Activated CD4-positive, alpha-beta memory T cell treated with anti-CD3 and anti-CD28 coated beads for 36 hours (primary cell): ENCODE data around the gene ANXA4. TPM values are rescaled to one million over a fixed set of nuclear protein-coding genes. Genes with fewer than 3 reads are reported as not detected.
A peak's percentile ranks its signal among the peaks of the same experiment; 100 is the strongest.
"Not testable (repeated sequence)": the region's sequence is repeated elsewhere in the genome, so short reads cannot be mapped to it uniquely, and the experiment has no call there.

Source experiments
- CTCF ChIA-PET: fragments of 350-600 bp; sonication (Branson Sonifier 250); formaldehyde crosslinking; loops from one replicate; lab custom pipeline; 2021; ENCODE audit warnings: antibody characterized with exemption, inconsistent platforms; lab: Charles Lee
- POLR2A ChIA-PET: fragments of 350-600 bp; sonication (Branson Sonifier 250); formaldehyde crosslinking; loops from one replicate; lab custom pipeline; 2021; ENCODE audit warnings: antibody characterized with exemption; lab: Charles Lee
- DNase-seq: peaks from one replicate; pipeline ENCODE4 v3.0.0-alpha.2; 2020
- H3K27ac Mint-ChIP-seq: one replicate; pipeline ENCODE4 v1.8.0; 2021; ENCODE audit warnings: mixed read lengths
- H3K27me3 Mint-ChIP-seq: one replicate; pipeline ENCODE4 v1.8.0; 2021; ENCODE audit warnings: mixed read lengths
- H3K36me3 Mint-ChIP-seq: one replicate; pipeline ENCODE4 v1.8.0; 2021; ENCODE audit warnings: mixed read lengths
- H3K4me1 Mint-ChIP-seq: one replicate; pipeline ENCODE4 v1.8.0; 2021; ENCODE audit warnings: low read depth, mixed read lengths
- H3K4me3 Mint-ChIP-seq: one replicate; pipeline ENCODE4 v1.8.0; 2021; ENCODE audit warnings: mild to moderate bottlenecking, mixed read lengths
- H3K9me3 Mint-ChIP-seq: one replicate; pipeline ENCODE4 v1.8.0; 2021; ENCODE audit warnings: mixed read lengths
- intact Hi-C: fragments of 100-400 bp; cut with micrococcal nuclease; formaldehyde crosslinking; loops from one replicate; pipeline ENCODE4 v1.15.1; 2023
- total RNA-seq, 2 experiments: library from RNA; stranded (reverse); gene quantifications; one replicate each; pipeline ENCODE4 v1.2.3, GENCODE V29; 2021

Gene ANXA4
- total RNA-seq, 2 experiments from 2014 or later: 41.3 to 43.2 TPM

DNA sequence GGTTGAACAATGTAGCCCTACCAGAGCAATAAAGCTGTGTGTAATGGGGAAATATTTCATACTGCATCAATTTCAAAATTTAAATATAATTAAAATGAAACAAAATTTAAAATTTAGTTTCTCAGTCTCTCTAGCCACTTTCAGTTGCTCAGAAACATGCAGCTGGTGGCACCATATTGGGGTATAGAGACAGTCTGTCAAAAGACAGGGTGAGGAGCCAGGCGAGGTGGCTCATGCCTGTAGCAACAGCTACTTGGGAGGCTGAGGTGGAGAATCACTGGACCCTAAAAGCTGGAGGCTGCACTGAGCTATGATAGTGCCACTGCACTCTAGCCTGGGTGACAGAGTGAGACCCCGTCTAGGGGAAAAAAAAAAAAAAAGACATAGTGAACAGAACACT is 20.1 kb downstream of the ANXA4 start:
- POLR2A ChIA-PET: interaction anchor here (0.6 kb wide), 1 partner anchor 334 kb away, joined by 3 read pairs; no protein-coding TSS in a partner anchor
- CTCF ChIA-PET: interaction anchor here (1.7 to 3.3 kb wide), 2 partner anchors 37 to 55 kb away, joined by 7 to 13 read pairs; no protein-coding TSS in a partner anchor
- intact Hi-C loops: loop anchor here (5.0 kb wide), 1 partner anchor 55 kb away; no protein-coding TSS in a partner anchor
- no peaks in the 10 kb centered on the region for H3K36me3 Mint-ChIP-seq
- H3K27ac Mint-ChIP-seq: no peak overlapping the region
- peaks cover 23% of the 10 kb centered on the region for H3K4me1 Mint-ChIP-seq
- H3K27me3 Mint-ChIP-seq: no peaks in the 10 kb centered on the region
- H3K4me3 Mint-ChIP-seq: no peak overlapping the region
- no peak for DNase-seq
- H3K9me3 Mint-ChIP-seq: no peaks in the 10 kb centered on the region

DNA sequence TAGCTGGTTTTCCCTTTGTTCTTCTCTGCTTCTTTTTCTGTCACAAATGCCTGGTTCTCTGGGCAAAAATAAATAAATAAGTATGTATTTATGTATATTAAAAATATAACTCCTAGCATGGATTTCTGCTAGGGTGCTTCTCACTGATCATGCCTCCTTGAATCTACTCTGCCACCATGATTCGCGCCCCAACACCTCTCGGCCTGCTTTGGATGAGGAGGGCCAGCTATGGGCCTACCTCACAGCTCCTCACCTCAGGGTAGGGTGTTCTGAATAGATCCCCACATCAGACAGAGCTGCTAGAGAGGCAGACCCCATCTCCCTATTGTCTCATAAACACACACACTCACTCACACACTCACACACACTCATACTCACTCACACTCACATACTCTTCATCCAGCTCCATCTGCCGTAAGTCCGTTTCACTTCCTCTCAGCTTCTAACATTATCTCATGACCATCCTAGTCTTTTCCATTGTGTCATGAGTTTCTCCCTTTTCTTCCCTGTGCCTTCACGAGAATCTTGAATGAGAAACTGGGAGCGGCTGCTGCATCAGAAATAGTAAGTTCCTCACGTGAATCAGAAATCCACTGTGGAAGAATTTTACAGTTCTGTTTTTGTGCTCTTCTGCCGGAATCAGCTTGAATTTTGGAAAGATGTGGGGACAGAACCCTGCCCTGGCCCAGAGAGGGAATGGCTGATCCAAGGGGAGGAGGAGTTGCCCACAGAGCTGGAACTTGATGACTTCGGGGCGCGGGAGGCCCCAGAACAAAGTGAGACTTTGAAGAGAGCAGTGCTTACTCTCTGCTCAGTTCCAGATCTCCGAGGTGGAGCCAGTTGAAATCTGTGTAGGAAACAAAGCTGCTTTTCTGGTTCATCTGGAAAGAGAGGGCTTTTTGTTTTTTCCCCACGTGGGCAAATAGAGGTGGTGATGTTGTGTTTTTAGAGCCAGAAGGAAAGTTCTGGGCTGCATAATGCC is 20.9 kb downstream of the ANXA4 start:
- Mint-ChIP-seq H3K4me3 (no peak overlapping the region), H3K4me1 (peaks cover 23% of the 10 kb centered on the region), H3K27ac (no peak overlapping the region), H3K36me3 (no peaks in the 10 kb centered on the region), H3K9me3 (no peaks in the 10 kb centered on the region), H3K27me3 (no peaks in the 10 kb centered on the region)
- ChIA-PET CTCF (interaction anchor here (1.7 to 3.3 kb wide), 2 partner anchors 38 to 54 kb away, joined by 7 to 13 read pairs; no protein-coding TSS in a partner anchor), POLR2A (interaction anchor here (0.6 kb wide), 1 partner anchor 335 kb away, joined by 3 read pairs; no protein-coding TSS in a partner anchor)
- intact Hi-C loops: loop anchor here (5.0 kb wide), 1 partner anchor 54 kb away; no protein-coding TSS in a partner anchor
- DNase-seq: no peak

DNA sequence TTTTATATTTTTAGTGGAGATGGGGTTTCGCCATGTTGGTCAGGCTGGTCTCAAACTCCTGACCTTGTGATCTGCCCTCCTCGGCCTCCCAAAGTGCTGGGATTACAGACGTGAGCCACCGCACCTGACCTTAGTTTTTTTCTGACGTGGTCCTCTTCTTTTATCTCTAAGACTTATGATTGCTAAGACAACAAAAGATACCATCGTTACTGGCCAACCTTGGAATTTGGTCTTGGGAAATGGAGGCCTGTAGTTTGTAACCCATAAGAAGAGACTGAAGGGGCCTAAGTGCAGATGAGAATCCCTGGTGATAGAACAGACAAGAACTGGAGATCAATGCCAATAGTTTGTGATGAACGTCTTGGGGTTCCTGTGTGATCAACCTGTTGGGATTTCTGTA is 21.9 kb downstream of the ANXA4 start:
- DNase-seq, H3K9me3 Mint-ChIP-seq, H3K27me3 Mint-ChIP-seq, POLR2A ChIA-PET, CTCF ChIA-PET, H3K4me3 Mint-ChIP-seq, H3K36me3 Mint-ChIP-seq, H3K27ac Mint-ChIP-seq: not testable (repeated sequence)
- intact Hi-C loops: loop anchor here (5.0 kb wide), 1 partner anchor 53 kb away; no protein-coding TSS in a partner anchor
- peaks cover 23% of the 10 kb centered on the region for H3K4me1 Mint-ChIP-seq

DNA sequence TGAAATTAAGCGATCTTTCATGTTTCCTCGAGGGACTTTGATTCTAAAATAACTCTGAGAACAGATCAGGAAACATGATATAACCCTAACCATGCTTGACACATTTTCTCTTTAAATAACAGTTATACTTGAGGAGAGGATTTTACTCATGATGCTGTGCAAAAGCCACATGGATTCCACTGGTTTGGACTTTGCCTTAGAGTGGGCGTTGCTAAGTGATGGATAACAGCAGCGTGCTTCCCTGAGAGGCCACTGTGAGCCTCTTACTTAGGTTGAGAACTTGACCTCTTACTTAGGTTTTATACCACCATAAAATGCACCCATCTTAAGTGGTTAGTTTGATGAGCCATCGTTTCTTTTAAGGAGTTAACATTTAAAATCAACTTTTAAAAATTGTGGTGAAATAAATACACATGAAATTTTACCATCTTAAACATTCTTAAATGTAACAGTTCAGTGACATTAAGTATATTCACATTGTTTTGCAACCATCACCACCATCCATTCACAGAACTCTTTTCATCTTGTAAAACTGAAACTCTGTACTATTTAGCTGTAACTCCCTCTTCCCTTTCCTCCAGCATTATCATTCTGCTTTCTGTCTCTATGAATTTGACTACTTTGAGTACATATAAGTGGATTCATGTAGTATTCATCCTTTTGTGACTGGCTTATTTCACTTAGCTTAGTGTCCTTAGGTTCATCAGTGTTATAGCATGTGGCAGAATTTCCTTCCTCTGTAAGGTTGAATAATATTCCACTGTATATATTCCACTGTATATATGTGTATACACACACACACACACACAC is 22.6 kb downstream of the ANXA4 start:
- no peak overlapping the region for H3K27ac Mint-ChIP-seq
- H3K9me3 Mint-ChIP-seq: no peaks in the 10 kb centered on the region
- H3K4me3 Mint-ChIP-seq: no peak overlapping the region
- H3K36me3 Mint-ChIP-seq: no peaks in the 10 kb centered on the region
- H3K27me3 Mint-ChIP-seq: no peaks in the 10 kb centered on the region
- CTCF ChIA-PET: interaction anchor here (1.2 kb wide), 1 partner anchor 40 kb away, joined by 6 read pairs; no protein-coding TSS in a partner anchor
- no peak for DNase-seq
- H3K4me1 Mint-ChIP-seq: peaks cover 27% of the 10 kb centered on the region
- POLR2A ChIA-PET: interaction anchor here (0.6 kb wide), 1 partner anchor 137 kb away, joined by 3 read pairs; no protein-coding TSS in a partner anchor
- intact Hi-C loops: loop anchor here (5.0 kb wide), 1 partner anchor 53 kb away; no protein-coding TSS in a partner anchor

DNA sequence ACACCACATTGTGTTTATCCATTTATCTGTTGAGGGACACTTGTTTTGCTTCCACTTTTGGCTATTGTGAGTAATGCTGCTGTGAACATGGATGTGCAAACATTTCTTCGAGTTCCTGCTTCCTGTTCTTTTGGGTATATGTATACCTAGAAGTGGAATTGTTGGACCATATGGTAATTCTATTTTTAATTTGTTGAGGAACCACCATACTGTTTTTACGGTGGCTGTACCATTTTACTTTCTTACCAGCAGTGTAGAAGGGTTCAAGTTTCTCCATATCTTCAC is 23.1 kb downstream of the ANXA4 start:
- Mint-ChIP-seq H3K4me3 (no peak overlapping the region), H3K27ac (no peak overlapping the region), H3K36me3 (no peaks in the 10 kb centered on the region), H3K4me1 (peaks cover 31% of the 10 kb centered on the region), H3K9me3 (no peaks in the 10 kb centered on the region), H3K27me3 (no peaks in the 10 kb centered on the region)
- intact Hi-C loops: no loop called here
- POLR2A ChIA-PET: no interaction called here
- no peak for DNase-seq
- CTCF ChIA-PET: interaction anchor here (1.2 kb wide), 1 partner anchor 40 kb away, joined by 6 read pairs; no protein-coding TSS in a partner anchor

DNA sequence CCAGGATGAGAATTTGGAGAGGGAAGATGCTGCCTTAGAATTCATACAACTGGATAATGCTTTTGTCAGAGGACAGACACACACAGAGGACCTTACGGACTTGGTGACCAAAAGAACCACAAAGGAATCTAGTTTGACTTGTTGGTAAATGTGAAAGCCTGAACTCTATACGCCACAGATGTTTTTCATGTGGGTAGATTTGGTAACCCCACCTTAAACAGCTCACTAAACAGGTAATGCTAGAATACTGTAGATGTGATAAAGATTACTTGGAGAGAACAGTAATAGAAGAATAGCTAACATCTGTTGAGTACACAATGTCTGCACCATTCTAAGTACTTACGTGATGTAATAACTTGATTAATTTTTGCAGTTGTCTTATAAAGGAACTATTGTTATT is 24.1 kb downstream of the ANXA4 start:
- POLR2A ChIA-PET: no interaction called here
- Mint-ChIP-seq H3K9me3 (no peaks in the 10 kb centered on the region), H3K27ac (no peak overlapping the region), H3K27me3 (no peaks in the 10 kb centered on the region), H3K4me3 (no peak overlapping the region), H3K36me3 (no peaks in the 10 kb centered on the region), H3K4me1 (peaks cover 37% of the 10 kb centered on the region)
- DNase-seq: no peak
- intact Hi-C loops: no loop called here
- CTCF ChIA-PET: interaction anchor here (3.1 kb wide), 1 partner anchor 41 kb away, joined by 8 read pairs; no protein-coding TSS in a partner anchor

DNA sequence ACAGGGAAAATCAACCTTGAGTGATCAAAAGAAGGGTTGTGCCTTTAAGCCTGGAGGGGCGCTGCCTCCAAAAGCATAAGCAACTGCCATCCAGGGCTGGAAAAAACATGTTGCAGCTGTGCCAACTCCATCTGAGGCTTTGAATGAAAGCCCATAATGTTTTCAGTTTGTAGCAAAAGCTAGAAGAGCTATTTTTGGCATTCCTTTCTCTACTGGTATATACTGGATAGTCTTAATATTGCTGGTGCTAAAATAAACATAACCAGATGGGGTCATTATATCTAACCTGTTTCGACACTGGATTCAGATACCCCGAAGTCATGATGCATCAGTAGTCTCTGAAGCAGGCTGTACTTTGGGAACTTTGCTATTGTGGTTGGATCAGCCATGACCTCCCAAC is 25.1 kb downstream of the ANXA4 start:
- Mint-ChIP-seq H3K4me1 (peaks cover 44% of the 10 kb centered on the region), H3K27ac (no peak overlapping the region), H3K4me3 (no peak overlapping the region), H3K9me3 (no peaks in the 10 kb centered on the region), H3K27me3 (no peaks in the 10 kb centered on the region), H3K36me3 (no peaks in the 10 kb centered on the region)
- no peak for DNase-seq
- POLR2A ChIA-PET: no interaction called here
- CTCF ChIA-PET: interaction anchor here (1.1 to 3.1 kb wide), 3 partner anchors 42 to 202 kb away, joined by 4 to 8 read pairs (median 6); no protein-coding TSS in a partner anchor
- intact Hi-C loops: no loop called here

DNA sequence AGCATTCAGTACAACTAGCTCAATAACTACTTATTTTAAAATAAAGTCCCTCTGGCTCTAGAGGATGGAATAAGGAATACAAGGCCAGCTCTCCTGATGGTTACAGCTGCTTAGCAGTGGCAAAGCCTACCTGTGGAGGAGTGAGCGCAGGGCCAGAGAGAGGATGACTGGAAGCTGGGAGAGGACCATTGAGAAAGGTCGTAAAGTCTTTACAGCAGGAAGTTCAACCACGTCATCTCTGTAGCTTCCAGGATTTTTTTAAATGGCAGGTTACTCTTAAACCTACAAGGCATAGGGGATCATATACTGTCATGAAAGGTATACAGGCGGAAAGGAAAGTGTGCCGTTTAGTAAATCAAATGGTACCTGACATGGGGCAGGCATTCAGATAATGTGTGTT is 26.3 kb downstream of the ANXA4 start:
- Mint-ChIP-seq H3K27ac (no peak overlapping the region), H3K27me3 (no peaks in the 10 kb centered on the region), H3K9me3 (no peaks in the 10 kb centered on the region), H3K4me1 (peaks cover 49% of the 10 kb centered on the region), H3K36me3 (no peaks in the 10 kb centered on the region), H3K4me3 (no peak overlapping the region)
- POLR2A ChIA-PET: interaction anchor here (0.5 kb wide), 1 partner anchor 546 kb away, joined by 4 read pairs; no protein-coding TSS in a partner anchor
- intact Hi-C loops: no loop called here
- CTCF ChIA-PET: interaction anchor here (1.1 to 3.1 kb wide), 3 partner anchors 43 to 203 kb away, joined by 4 to 8 read pairs (median 6); no protein-coding TSS in a partner anchor
- no peak for DNase-seq

DNA sequence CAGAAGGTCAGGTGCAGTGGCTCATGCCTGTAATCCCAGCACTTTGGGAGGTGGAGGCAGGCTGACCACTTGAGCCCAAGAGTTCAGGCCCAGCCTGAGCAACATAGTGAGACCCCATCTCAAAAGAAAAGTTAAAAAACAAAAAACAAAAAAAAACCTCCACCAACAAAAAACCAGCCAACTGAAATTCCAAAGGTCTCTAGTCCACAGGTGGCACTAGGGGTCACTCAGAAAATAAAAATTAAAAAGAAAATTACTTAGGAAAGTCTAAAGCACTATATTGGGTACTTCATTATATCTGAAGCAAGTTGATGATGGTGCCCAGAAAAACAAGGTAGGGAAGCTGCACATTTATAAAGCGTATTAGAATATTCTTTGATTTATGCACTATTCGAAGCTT is 26.9 kb downstream of the ANXA4 start:
- Mint-ChIP-seq H3K4me3 (no peak overlapping the region), H3K27ac (no peak overlapping the region), H3K27me3 (no peaks in the 10 kb centered on the region), H3K4me1 (peaks cover 54% of the 10 kb centered on the region), H3K36me3 (no peaks in the 10 kb centered on the region), H3K9me3 (no peaks in the 10 kb centered on the region)
- ChIA-PET POLR2A (no interaction called here), CTCF (interaction anchor here (0.9 to 3.1 kb wide), 2 partner anchors 27 to 44 kb away, joined by 3 to 8 read pairs; partner anchors contain the start of gene ANXA4)
- no peak for DNase-seq
- intact Hi-C loops: no loop called here

DNA sequence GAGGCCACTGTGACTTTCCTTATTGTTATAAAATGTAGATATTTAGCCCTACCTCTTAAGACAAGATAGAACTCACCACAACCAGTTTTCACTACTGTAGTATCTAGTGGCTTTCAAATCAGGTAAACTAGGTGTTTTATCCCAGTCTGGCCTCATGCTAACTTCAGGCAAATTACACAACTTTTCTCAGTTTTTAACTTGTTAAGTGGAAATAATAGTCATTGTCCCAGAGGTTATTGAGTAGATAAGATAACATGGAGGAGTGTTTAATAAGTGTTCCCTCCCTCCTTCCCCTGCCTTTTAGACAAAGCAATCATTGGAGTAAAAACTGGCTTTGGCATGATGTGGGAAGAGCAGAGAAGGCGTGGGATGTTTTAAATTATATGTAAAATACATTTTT is 27.3 kb downstream of the ANXA4 start:
- no peaks in the 10 kb centered on the region for H3K36me3 Mint-ChIP-seq
- CTCF ChIA-PET: interaction anchor here (0.9 kb wide), 1 partner anchor 28 kb away, joined by 3 read pairs; the partner anchor contains the start of gene ANXA4

DNA sequence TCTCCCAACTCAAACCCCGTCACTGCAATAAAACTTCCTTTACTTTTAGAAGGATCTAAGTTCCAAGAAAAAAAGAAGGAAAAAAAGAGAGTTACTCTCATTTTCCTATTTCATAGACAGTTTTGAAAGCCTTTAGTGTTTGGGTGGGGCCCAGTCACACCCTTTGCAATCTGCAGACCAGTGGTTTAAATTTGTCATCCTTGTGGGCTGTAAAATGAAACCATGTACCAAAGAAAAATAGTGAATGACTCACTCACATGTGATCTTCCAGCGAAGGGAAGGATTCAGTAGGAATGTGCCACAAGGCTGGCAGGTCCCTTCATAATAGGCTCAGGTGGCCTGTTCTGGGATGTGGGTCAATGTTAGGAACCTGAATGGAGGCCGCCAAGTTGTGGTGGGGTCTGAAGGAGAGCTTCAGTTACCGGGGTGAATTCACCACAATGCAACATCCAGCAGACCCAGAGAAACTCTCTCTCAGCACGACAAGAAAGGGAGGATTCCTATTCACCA is 28.3 kb downstream of the ANXA4 start:
- POLR2A ChIA-PET: no interaction called here
- H3K36me3 Mint-ChIP-seq: no peaks in the 10 kb centered on the region
- peaks cover 54% of the 10 kb centered on the region for H3K4me1 Mint-ChIP-seq
- H3K4me3 Mint-ChIP-seq: no peak overlapping the region
- H3K9me3 Mint-ChIP-seq: no peaks in the 10 kb centered on the region
- intact Hi-C loops: loop anchor here (10.0 kb wide), 1 partner anchor 45 kb away; no protein-coding TSS in a partner anchor
- peak overlapping the region; percentile 19 for H3K27ac Mint-ChIP-seq
- no peaks in the 10 kb centered on the region for H3K27me3 Mint-ChIP-seq
- CTCF ChIA-PET: no interaction called here
- DNase-seq: peak; percentile 42

More for the DNA sequence above, 27.3 kb downstream of the ANXA4 start:
- intact Hi-C loops: no loop called here
- no peak overlapping the region for H3K27ac Mint-ChIP-seq
- H3K27me3 Mint-ChIP-seq: no peaks in the 10 kb centered on the region
- POLR2A ChIA-PET: no interaction called here
- no peaks in the 10 kb centered on the region for H3K9me3 Mint-ChIP-seq
- DNase-seq: no peak
- no peak overlapping the region for H3K4me3 Mint-ChIP-seq
- peaks cover 54% of the 10 kb centered on the region for H3K4me1 Mint-ChIP-seq
